ENCODE data around the gene VPS18.

VPS18 gene

GRCh38 chr15:40911693-40912092 is 17.4 kb downstream of the VPS18 start:
- H3K27ac ChIP-seq, result no peak overlapping the region
- TF ChIP-seq CTCF (conservative IDR thresholded peaks at IDR 0.05) (no peak), ZFX (IDR thresholded peaks at IDR 0.05) (no peak)

GRCh38 chr15:40912478-40912877 is 18.2 kb downstream of the VPS18 start:
- no peak overlapping the region for H3K27ac ChIP-seq

GRCh38 chr15:40914013-40914412 is 19.8 kb downstream of the VPS18 start:
- H3K27ac ChIP-seq, result no peak overlapping the region
- TF ChIP-seq CTCF (conservative IDR thresholded peaks at IDR 0.05), result no peak

More at GRCh38 chr15:40912478-40912877, 18.2 kb downstream of the VPS18 start:
- TF ChIP-seq CTCF (conservative IDR thresholded peaks at IDR 0.05) (no peak), ZFX (IDR thresholded peaks at IDR 0.05) (no peak)

GRCh38 chr15:40914486-40914885 is 20.2 kb downstream of the VPS18 start:
- TF ChIP-seq CTCF (conservative IDR thresholded peaks at IDR 0.05) (no peak), ZFX (IDR thresholded peaks at IDR 0.05) (no peak)
- H3K27ac ChIP-seq, result no peak overlapping the region

GRCh38 chr15:40915116-40915661 is 20.9 kb downstream of the VPS18 start:
- H3K27ac ChIP-seq, result no peak overlapping the region
- TF ChIP-seq ZFX (IDR thresholded peaks at IDR 0.05) (no peak), CTCF (conservative IDR thresholded peaks at IDR 0.05) (no peak)

GRCh38 chr15:40915679-40916078 is 21.4 kb downstream of the VPS18 start:
- H3K27ac ChIP-seq, result no peak overlapping the region
- TF ChIP-seq CTCF (conservative IDR thresholded peaks at IDR 0.05) (no peak), ZFX (IDR thresholded peaks at IDR 0.05) (no peak)

- no peak overlapping the region for H3K27ac ChIP-seq
- TF ChIP-seq CTCF (conservative IDR thresholded peaks at IDR 0.05), result no peak
- no peak for TF ChIP-seq ZFX (IDR thresholded peaks at IDR 0.05)
These were observed 23.3 kb downstream of the VPS18 start for GRCh38 chr15:40917585-40917984.

Measured in C4-2B (cell line).